Neural progenitor cell (in vitro differentiated cells): ENCODE data around the gene WDR72. TPM values are rescaled to one million over a fixed set of nuclear protein-coding genes. Genes with fewer than 3 reads are reported as not detected.
A peak's percentile ranks its signal among the peaks of the same experiment; 100 is the strongest.

Source experiments
- DNase-seq: peaks from one replicate; pipeline ENCODE4 v3.0.0-alpha.2; 2016; ENCODE audit warnings: low spot score
- H2AFZ ChIP-seq: fragments of 200-600 bp; sonication (generic); replicated peaks from 2 replicates; pipeline ENCODE4 v1.6.1; 2016; ENCODE audit warnings: antibody characterized with exemption
- H3F3A ChIP-seq: fragments of 200-600 bp; sonication (generic); 2 replicates; pipeline ENCODE4 v1.6.1; 2016; ENCODE audit warnings: antibody characterized with exemption, low read depth
- H3K27ac ChIP-seq: fragments of 200-600 bp; sonication (generic); 2 replicates; pipeline ENCODE4 v1.5.1; 2016; ENCODE audit warnings: mild to moderate bottlenecking
- H3K27me3 ChIP-seq: fragments of 200-600 bp; sonication (generic); 2 replicates; pipeline ENCODE4 v1.6.1; 2016; ENCODE audit warnings: mild to moderate bottlenecking, moderate library complexity
- H3K36me3 ChIP-seq: fragments of 200-600 bp; sonication (generic); 2 replicates; pipeline ENCODE4 v1.5.1; 2016
- H3K4me1 ChIP-seq: fragments of 200-600 bp; sonication (generic); 2 replicates; pipeline ENCODE4 v1.6.1; 2016; ENCODE audit warnings: mixed run types
- H3K4me2 ChIP-seq: fragments of 200-600 bp; sonication (generic); 2 replicates; pipeline ENCODE4 v1.6.1; 2016
- H3K4me3 ChIP-seq: fragments of 200-600 bp; sonication (generic); 2 replicates; pipeline ENCODE4 v1.5.1; 2016
- H3K79me2 ChIP-seq: fragments of 200-600 bp; sonication (generic); 2 replicates; pipeline ENCODE4 v1.6.1; 2016; ENCODE audit warnings: low read depth
- H3K9ac ChIP-seq: fragments of 200-600 bp; sonication (generic); 2 replicates; pipeline ENCODE4 v1.6.1; 2016
- H3K9me3 ChIP-seq: fragments of 200-600 bp; sonication (generic); 2 replicates; pipeline ENCODE4 v1.5.1; 2016; ENCODE audit warnings: low read depth
- H4K20me1 ChIP-seq: fragments of 200-600 bp; sonication (generic); 2 replicates; pipeline ENCODE4 v1.6.1; 2016; ENCODE audit warnings: low read depth
- H3K27ac Mint-ChIP-seq: 3 replicates; pipeline ENCODE4 v1.8.0; 2021; ENCODE audit warnings: mixed read lengths
- H3K27me3 Mint-ChIP-seq: 2 replicates; pipeline ENCODE4 v1.8.0; 2022; ENCODE audit warnings: low read depth, mild to moderate bottlenecking, inconsistent platforms, moderate library complexity, mixed read lengths; ENCODE audit not compliant: insufficient read depth
- H3K36me3 Mint-ChIP-seq: 3 replicates; pipeline ENCODE4 v1.8.0; 2021; ENCODE audit warnings: mixed read lengths
- H3K4me1 Mint-ChIP-seq: 3 replicates; pipeline ENCODE4 v1.8.0; 2021; ENCODE audit warnings: mixed read lengths
- H3K4me3 Mint-ChIP-seq: 3 replicates; pipeline ENCODE4 v1.8.0; 2021; ENCODE audit warnings: mild to moderate bottlenecking, moderate library complexity, mixed read lengths
- H3K9me3 Mint-ChIP-seq: 3 replicates; pipeline ENCODE4 v1.8.0; 2020; ENCODE audit warnings: mixed read lengths
- CTCF ChIP-seq: fragments of 200-600 bp; sonication (generic); IDR thresholded peaks from 2 replicates; pipeline ENCODE4 v1.5.1; 2017; ENCODE audit warnings: antibody characterized with exemption, mild to moderate bottlenecking
- EZH2 ChIP-seq: fragments of 200-600 bp; sonication (generic); IDR thresholded peaks from 2 replicates; pipeline ENCODE4 v1.6.1; 2017; ENCODE audit warnings: antibody characterized with exemption, mild to moderate bottlenecking, moderate library complexity
- EZH2phosphoT487 ChIP-seq: fragments of 200-600 bp; sonication (generic); IDR thresholded peaks from 2 replicates; pipeline ENCODE4 v1.6.1; 2017; ENCODE audit warnings: antibody characterized with exemption
- total RNA-seq: library from RNA; depleted of rRNA; stranded (reverse); fragments of >200 nt; gene quantifications from 2 replicates; pipeline ENCODE4 v1.2.3, GENCODE V29; 2015; ENCODE audit warnings: low replicate concordance

Gene WDR72
- total RNA-seq, 1 donor from 2014 or later = 4.6 TPM

GRCh38 chr15:53634517-53635106 is 124.9 kb downstream of the WDR72 start:
- Histone ChIP-seq H3K27ac (no peak overlapping the region), H3K4me2 (no peak overlapping the region), H2AFZ (no peak overlapping the region), H4K20me1 (no peaks in the 10 kb centered on the region), H3K9me3 (peaks cover 3% of the 10 kb centered on the region), H3K4me3 (no peak overlapping the region), H3F3A (no peaks in the 10 kb centered on the region), H3K79me2 (no peaks in the 10 kb centered on the region), H3K9ac (no peak overlapping the region), H3K36me3 (no peaks in the 10 kb centered on the region), H3K4me1 (no peaks in the 10 kb centered on the region), H3K27me3 (no peaks in the 10 kb centered on the region)
- Mint-ChIP-seq H3K9me3 (peaks cover 37% of the 10 kb centered on the region), H3K4me3 (no peak overlapping the region), H3K27me3 (peaks cover 3% of the 10 kb centered on the region), H3K4me1 (peaks cover 4% of the 10 kb centered on the region), H3K36me3 (peaks cover 14% of the 10 kb centered on the region), H3K27ac (no peak overlapping the region)
- no peak for DNase-seq
- TF ChIP-seq EZH2phosphoT487 (no peak), CTCF (no peak), EZH2 (no peak)

GRCh38 chr15:53627279-53627678 is 132.2 kb downstream of the WDR72 start:
- no peak overlapping the region for H3K4me3 ChIP-seq
- H3F3A ChIP-seq = peaks cover 28% of the 10 kb centered on the region
- Mint-ChIP-seq H3K9me3 (peaks cover 45% of the 10 kb centered on the region), H3K27me3 (no peaks in the 10 kb centered on the region), H3K4me3 (no peak overlapping the region), H3K36me3 (peaks cover 14% of the 10 kb centered on the region), H3K27ac (no peak overlapping the region), H3K4me1 (peaks cover 16% of the 10 kb centered on the region)
- H3K9me3 ChIP-seq = peaks cover 3% of the 10 kb centered on the region
- H3K9ac ChIP-seq = no peak overlapping the region
- H3K4me2 ChIP-seq = no peak overlapping the region
- H3K36me3 ChIP-seq = no peaks in the 10 kb centered on the region
- H3K79me2 ChIP-seq = no peaks in the 10 kb centered on the region
- DNase-seq = no peak
- no peak overlapping the region for H2AFZ ChIP-seq
- no peaks in the 10 kb centered on the region for H4K20me1 ChIP-seq
- H3K4me1 ChIP-seq = peaks cover 28% of the 10 kb centered on the region
- no peak for TF ChIP-seq EZH2phosphoT487
- TF ChIP-seq CTCF = no peak
- TF ChIP-seq EZH2 = no peak
- peak overlapping the region; percentile 93 for H3K27ac ChIP-seq
- no peaks in the 10 kb centered on the region for H3K27me3 ChIP-seq

GRCh38 chr15:53625962-53626845 is 133.3 kb downstream of the WDR72 start:
- Histone ChIP-seq H3K27me3 (no peaks in the 10 kb centered on the region), H2AFZ (no peak overlapping the region), H3K79me2 (no peaks in the 10 kb centered on the region), H3K9ac (no peak overlapping the region), H3K4me1 (peaks cover 28% of the 10 kb centered on the region), H3K27ac (peak overlapping the region; percentile 93), H3K36me3 (no peaks in the 10 kb centered on the region), H3K4me2 (peak overlapping the region; percentile 60), H3K9me3 (no peaks in the 10 kb centered on the region), H3F3A (peaks cover 28% of the 10 kb centered on the region), H4K20me1 (no peaks in the 10 kb centered on the region), H3K4me3 (peak overlapping the region; percentile 13)
- H3K9me3 Mint-ChIP-seq = peaks cover 36% of the 10 kb centered on the region
- peaks cover 7% of the 10 kb centered on the region for H3K36me3 Mint-ChIP-seq
- H3K4me1 Mint-ChIP-seq = peaks cover 16% of the 10 kb centered on the region
- peak overlapping the region; percentile 98 for H3K27ac Mint-ChIP-seq
- peak; percentile 68 for DNase-seq
- TF ChIP-seq EZH2 (no peak), EZH2phosphoT487 (no peak), CTCF (no peak)
- H3K27me3 Mint-ChIP-seq = no peaks in the 10 kb centered on the region
- peak overlapping the region; percentile 18 for H3K4me3 Mint-ChIP-seq
